Tibial artery (tissue), 4 donors: Measurements from ENCODE around the gene GRAMD2B.

Source experiments
- DNase-seq, 2 donors: peaks; one replicate each; pipeline ENCODE4 v3.0.0-alpha.2; 2019
- H3K27ac ChIP-seq, 2 donors: fragments of 200-600 bp; sonication (generic) in 1 of 2; 1 replicate in 1 of 2; 2 replicates in 1 of 2; pipeline ENCODE4 v1.5.1; 2018 to 2019; ENCODE audit warnings: mild to moderate bottlenecking in 1 of 2
- H3K27me3 ChIP-seq, 2 donors: fragments of 200-600 bp; sonication (generic) in 1 of 2; one replicate each; pipeline versions ENCODE4 v1.5.1 to v1.6.0; 2016 to 2019
- H3K36me3 ChIP-seq, 3 donors: fragments of 200-600 bp; sonication (generic) in 2 of 3; one replicate each; pipeline ENCODE4 v1.5.1; 2016 to 2019; ENCODE audit warnings: mild to moderate bottlenecking in 2 of 3
- H3K4me1 ChIP-seq, 4 donors: fragments of 200-600 bp; sonication (generic) in 2 of 4; 1 replicate in 3 of 4; 2 replicates in 1 of 4; pipeline ENCODE4 v1.5.1; 2016 to 2019
- H3K4me3 ChIP-seq, 2 donors: fragments of 200-600 bp; sonication (generic) in 1 of 2; 1 replicate in 1 of 2; 2 replicates in 1 of 2; pipeline ENCODE4 v1.5.1; 2018 to 2019; ENCODE audit warnings: mild to moderate bottlenecking in 2 of 2
- H3K9me3 ChIP-seq, 3 donors: fragments of 200-600 bp; sonication (generic) in 1 of 3; one replicate each; pipeline ENCODE4 v1.5.1; 2016 to 2019
- intact Hi-C: fragments of 100-400 bp; cut with DNase I; formaldehyde crosslinking; loops from one replicate; pipeline ENCODE4 v1.15.0; 2023; ENCODE audit warnings: low total_unique reads
- TF ChIP-seq, protein P1 (sequence below), 2 experiments: fragments of 200-600 bp in 1 of 2; fragments of 450-650 bp in 1 of 2; IDR thresholded peaks; one replicate each; pipeline ENCODE4 v1.5.1; 2017 to 2019; ENCODE audit warnings: antibody characterized with exemption in 2 of 2, mild to moderate bottlenecking in 1 of 2, moderate library complexity in 1 of 2

GRAMD2B gene

DNA sequence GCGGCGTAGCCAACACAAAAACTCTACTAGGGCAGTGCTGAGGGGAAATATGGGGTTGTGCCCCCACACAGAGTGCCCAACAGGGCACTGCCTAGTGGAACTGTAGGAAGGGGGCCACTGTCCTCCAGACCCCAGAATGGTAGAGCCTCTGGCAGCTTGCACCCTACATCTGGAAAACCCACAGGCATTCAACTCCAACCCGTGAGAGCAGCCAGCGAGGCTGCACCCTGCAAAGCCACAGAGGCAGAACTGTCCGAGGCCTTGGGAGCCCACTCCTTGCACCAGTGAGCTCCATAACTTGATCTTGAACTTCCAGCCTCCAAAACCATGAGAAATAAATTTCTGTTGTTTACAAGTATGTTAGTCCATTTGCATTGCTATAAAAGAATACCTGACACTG, 27.7 kb downstream of the GRAMD2B start:
- TF ChIP-seq, protein P1, sequence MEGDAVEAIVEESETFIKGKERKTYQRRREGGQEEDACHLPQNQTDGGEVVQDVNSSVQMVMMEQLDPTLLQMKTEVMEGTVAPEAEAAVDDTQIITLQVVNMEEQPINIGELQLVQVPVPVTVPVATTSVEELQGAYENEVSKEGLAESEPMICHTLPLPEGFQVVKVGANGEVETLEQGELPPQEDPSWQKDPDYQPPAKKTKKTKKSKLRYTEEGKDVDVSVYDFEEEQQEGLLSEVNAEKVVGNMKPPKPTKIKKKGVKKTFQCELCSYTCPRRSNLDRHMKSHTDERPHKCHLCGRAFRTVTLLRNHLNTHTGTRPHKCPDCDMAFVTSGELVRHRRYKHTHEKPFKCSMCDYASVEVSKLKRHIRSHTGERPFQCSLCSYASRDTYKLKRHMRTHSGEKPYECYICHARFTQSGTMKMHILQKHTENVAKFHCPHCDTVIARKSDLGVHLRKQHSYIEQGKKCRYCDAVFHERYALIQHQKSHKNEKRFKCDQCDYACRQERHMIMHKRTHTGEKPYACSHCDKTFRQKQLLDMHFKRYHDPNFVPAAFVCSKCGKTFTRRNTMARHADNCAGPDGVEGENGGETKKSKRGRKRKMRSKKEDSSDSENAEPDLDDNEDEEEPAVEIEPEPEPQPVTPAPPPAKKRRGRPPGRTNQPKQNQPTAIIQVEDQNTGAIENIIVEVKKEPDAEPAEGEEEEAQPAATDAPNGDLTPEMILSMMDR (IDR thresholded peaks at IDR 0.05): no peak
- no peak for DNase-seq
- peaks cover 0 to 42% (median 23%) of the 10 kb centered on the region in 4 donors for H3K4me1 ChIP-seq
- H3K27me3 ChIP-seq: no peaks in the 10 kb centered on the region
- H3K9me3 ChIP-seq: no peaks in the 10 kb centered on the region
- no peak overlapping the region for H3K27ac ChIP-seq
- intact Hi-C loops: no loop called here
- H3K36me3 ChIP-seq: peaks cover 6 to 18% (median 10%) of the 10 kb centered on the region in 3 donors
- no peak overlapping the region for H3K4me3 ChIP-seq

DNA sequence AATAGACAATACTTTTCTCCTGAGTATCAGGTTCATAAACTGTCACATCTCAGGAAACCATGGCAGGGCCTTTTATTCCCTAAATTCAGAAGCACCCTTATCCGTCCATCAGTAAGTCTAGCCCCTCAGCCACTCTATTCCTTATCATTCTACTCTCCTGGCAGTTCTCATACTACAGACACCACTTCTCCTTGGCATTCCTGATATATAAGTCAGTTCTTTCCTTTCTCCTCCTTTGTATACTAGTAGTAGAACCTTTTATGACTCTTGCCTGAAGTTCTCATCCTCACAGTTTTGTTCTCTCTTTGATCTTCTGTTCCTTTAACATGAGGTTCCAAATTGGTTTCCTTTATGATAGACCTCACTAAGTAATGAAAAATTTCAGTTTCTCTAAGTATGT, 29.3 kb downstream of the GRAMD2B start:
- H3K27me3 ChIP-seq: no peaks in the 10 kb centered on the region
- H3K36me3 ChIP-seq: peaks cover 4 to 20% (median 16%) of the 10 kb centered on the region in 3 donors
- TF ChIP-seq, protein P1 (IDR thresholded peaks at IDR 0.05): no peak
- H3K4me3 ChIP-seq: no peak overlapping the region
- no peaks in the 10 kb centered on the region for H3K9me3 ChIP-seq
- H3K27ac ChIP-seq: no peak overlapping the region
- intact Hi-C loops: no loop called here
- peaks cover 0 to 42% (median 21%) of the 10 kb centered on the region in 4 donors for H3K4me1 ChIP-seq
- no peak for DNase-seq

DNA sequence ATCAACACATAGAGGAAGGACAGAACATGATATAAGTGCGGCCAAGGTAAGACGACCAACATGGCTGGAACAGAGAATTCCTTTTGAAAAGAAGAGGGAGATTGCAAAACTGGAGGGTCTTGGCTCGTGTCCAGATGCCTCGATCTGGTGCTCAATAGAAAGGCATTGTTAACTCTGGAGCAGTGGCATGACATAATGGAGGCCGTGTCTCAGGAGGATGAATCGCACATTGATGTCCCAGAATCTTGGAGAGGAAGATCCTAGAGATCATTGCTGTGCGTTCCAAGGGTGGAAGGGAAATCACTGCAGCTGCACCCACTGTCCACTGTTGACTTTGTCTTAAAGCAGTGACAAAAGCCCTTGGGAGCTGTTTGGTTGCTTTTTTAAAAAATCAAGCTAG, 30.9 kb downstream of the GRAMD2B start:
- intact Hi-C loops: no loop called here
- peaks cover 0 to 36% (median 19%) of the 10 kb centered on the region in 4 donors for H3K4me1 ChIP-seq
- no peak for DNase-seq
- TF ChIP-seq, protein P1 (IDR thresholded peaks at IDR 0.05): no peak
- H3K27me3 ChIP-seq: no peaks in the 10 kb centered on the region
- H3K4me3 ChIP-seq: no peak overlapping the region
- no peaks in the 10 kb centered on the region for H3K9me3 ChIP-seq
- no peak overlapping the region for H3K27ac ChIP-seq
- H3K36me3 ChIP-seq: peaks cover 4 to 30% (median 26%) of the 10 kb centered on the region in 3 donors

DNA sequence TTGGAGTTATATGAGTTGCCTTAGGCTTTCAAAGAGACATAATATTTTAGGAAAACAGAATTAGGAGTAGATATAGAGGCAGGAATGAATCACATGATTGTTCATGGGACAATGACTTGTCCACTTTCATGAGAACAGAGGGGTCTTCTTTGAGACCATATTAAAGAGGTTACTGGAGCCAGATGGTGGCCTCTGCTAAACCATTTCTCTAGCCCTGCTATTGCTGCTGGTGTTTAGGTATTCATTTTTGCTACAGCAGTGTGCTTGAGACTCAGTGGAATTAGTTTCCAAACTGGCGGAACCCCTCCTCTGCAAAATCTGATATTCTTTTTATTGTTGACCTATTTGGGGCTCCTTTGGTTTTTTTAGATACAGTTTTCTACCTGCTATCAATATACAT, 31.3 kb downstream of the GRAMD2B start:
- peaks cover 4 to 30% (median 26%) of the 10 kb centered on the region in 3 donors for H3K36me3 ChIP-seq
- H3K27me3 ChIP-seq: no peaks in the 10 kb centered on the region
- H3K27ac ChIP-seq: no peak overlapping the region
- intact Hi-C loops: no loop called here
- H3K4me3 ChIP-seq: no peak overlapping the region
- TF ChIP-seq, protein P1 (IDR thresholded peaks at IDR 0.05): no peak
- H3K4me1 ChIP-seq: peaks cover 0 to 35% (median 19%) of the 10 kb centered on the region in 4 donors
- no peaks in the 10 kb centered on the region for H3K9me3 ChIP-seq
- no peak for DNase-seq

DNA sequence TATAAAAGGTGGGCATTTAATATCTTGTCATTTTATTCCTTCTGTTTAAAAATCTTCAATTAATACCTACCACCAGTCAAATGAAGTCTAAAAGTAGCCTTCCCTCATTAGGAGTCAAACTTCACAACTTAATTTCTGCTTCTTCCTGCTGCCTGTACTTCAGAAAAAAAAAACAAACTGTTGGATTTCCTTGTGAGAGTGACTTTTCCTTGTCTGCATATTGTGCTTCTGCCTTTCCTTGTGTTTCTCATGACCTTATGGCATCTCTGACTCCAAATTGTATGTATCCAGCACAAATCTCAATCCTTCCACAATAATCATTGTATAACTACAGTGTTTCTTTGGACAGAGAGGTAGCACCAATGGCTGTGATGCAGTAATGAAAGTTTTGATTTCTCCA, 32.1 kb downstream of the GRAMD2B start:
- Histone ChIP-seq H3K36me3 (peaks cover 4 to 30% (median 26%) of the 10 kb centered on the region in 3 donors), H3K27me3 (no peaks in the 10 kb centered on the region), H3K9me3 (no peaks in the 10 kb centered on the region), H3K4me1 (peaks cover 0 to 32% (median 16%) of the 10 kb centered on the region in 4 donors), H3K4me3 (no peak overlapping the region), H3K27ac (no peak overlapping the region)
- TF ChIP-seq, protein P1 (IDR thresholded peaks at IDR 0.05): no peak
- DNase-seq: no peak
- intact Hi-C loops: no loop called here

DNA sequence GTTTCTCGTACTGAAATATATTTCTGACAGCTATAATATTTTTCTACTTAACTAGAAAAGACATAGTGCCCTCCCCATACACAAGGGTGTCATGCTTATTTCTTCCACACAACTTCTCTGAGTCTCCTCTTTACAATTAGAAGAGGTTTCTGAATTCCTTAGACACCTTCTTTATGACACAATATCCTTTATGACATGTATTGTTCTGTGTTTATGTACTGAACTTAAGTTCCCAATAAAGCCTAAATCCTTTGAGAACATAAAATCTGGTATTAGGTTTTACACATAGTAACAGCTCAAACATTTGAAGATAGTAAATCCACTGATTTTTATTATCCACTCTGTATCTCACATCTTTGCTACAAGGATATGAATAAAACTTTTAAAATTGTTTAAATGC, 32.5 kb downstream of the GRAMD2B start:
- TF ChIP-seq, protein P1 (IDR thresholded peaks at IDR 0.05): no peak
- no peaks in the 10 kb centered on the region for H3K9me3 ChIP-seq
- H3K36me3 ChIP-seq: peaks cover 4 to 30% (median 26%) of the 10 kb centered on the region in 3 donors
- H3K27me3 ChIP-seq: no peaks in the 10 kb centered on the region
- no peak overlapping the region for H3K4me3 ChIP-seq
- intact Hi-C loops: no loop called here
- DNase-seq: no peak
- no peak overlapping the region for H3K27ac ChIP-seq
- peaks cover 0 to 33% (median 17%) of the 10 kb centered on the region in 4 donors for H3K4me1 ChIP-seq
